ENCODE data around the gene KREMEN2. TPM values are rescaled to one million over a fixed set of nuclear protein-coding genes. Genes with fewer than 3 reads are reported as not detected.
A peak's percentile ranks its signal among the peaks of the same experiment; 100 is the strongest.

KREMEN2 gene
- total RNA-seq, 4 donors from 2014 or later = 1.9 to 3.8 (median 2.5) TPM

DNA sequence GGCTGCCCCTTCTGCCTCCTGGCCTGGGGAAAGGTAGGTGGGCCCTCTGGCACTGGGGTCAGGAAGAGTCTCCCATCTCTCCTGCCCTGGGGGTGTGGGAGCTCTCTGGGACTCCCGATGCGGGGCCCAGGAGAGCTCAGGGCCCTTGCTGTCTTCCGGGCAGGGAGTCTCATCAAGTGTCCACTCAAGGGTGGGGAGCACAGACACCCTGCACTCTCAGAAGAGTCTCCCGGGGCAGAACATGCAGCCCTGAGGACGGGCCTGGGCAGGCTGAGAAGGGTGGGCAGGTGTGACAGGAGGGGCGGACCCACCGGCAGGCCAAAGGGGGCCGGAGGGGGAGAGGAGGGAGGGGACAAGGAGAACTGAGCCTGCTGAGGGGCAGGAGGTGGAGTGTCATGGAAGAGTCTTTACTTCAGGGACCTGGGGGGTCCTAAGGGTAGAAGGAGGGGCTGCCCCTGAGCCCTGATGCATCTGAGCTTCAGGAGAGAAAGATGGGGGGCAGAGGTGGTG lies 24.6 kb downstream of the KREMEN2 start:
- no peak for TF ChIP-seq POLR2A (IDR thresholded peaks at IDR 0.05)
- TF ChIP-seq, protein P1, sequence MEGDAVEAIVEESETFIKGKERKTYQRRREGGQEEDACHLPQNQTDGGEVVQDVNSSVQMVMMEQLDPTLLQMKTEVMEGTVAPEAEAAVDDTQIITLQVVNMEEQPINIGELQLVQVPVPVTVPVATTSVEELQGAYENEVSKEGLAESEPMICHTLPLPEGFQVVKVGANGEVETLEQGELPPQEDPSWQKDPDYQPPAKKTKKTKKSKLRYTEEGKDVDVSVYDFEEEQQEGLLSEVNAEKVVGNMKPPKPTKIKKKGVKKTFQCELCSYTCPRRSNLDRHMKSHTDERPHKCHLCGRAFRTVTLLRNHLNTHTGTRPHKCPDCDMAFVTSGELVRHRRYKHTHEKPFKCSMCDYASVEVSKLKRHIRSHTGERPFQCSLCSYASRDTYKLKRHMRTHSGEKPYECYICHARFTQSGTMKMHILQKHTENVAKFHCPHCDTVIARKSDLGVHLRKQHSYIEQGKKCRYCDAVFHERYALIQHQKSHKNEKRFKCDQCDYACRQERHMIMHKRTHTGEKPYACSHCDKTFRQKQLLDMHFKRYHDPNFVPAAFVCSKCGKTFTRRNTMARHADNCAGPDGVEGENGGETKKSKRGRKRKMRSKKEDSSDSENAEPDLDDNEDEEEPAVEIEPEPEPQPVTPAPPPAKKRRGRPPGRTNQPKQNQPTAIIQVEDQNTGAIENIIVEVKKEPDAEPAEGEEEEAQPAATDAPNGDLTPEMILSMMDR (IDR thresholded peaks at IDR 0.05) = no peak
- intact Hi-C loops (cut with DNase I; ENCODE audit: low total_unique reads) = no loop called here
- WGBS, 2 donors = 46 to 65% methylated on average over 6 to 8 of the region's 8 CpGs
- no peak for DNase-seq (ENCODE audit: low spot score in 2 of 2)
- H3K4me3 ChIP-seq (ENCODE audit: low read depth, poor library complexity, severe bottlenecking) = no peak overlapping the region

DNA sequence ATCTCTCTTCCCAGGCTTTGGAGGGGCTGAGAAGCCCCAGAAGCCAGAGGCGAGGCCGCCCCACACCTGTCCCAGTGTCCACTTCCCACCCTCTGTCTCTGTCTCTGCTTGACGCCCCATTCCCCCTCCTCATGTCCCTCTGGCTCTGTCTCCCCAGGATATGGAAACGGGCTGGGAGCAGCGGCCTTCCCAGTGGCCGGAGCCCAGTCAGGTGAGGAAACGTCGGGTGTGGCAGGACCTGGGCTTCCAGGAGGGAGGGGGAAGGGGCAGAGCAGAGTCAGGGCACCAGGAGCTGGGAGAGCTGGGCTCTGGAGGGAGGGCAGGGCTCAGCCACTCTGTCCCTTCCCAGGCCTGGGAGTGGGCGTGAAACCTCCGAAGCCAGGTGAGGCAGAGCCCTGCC lies 26.8 kb downstream of the KREMEN2 start:
- WGBS, 2 donors = 38 to 51% methylated on average over 9 to 10 of the region's 10 CpGs
- no peak overlapping the region for H3K4me3 ChIP-seq (ENCODE audit: low read depth, poor library complexity, severe bottlenecking)
- no peak for TF ChIP-seq POLR2A (IDR thresholded peaks at IDR 0.05)
- TF ChIP-seq, protein P1 (IDR thresholded peaks at IDR 0.05) = no peak
- intact Hi-C loops (cut with DNase I; ENCODE audit: low total_unique reads) = no loop called here
- no peak for DNase-seq (ENCODE audit: low spot score in 2 of 2)

DNA sequence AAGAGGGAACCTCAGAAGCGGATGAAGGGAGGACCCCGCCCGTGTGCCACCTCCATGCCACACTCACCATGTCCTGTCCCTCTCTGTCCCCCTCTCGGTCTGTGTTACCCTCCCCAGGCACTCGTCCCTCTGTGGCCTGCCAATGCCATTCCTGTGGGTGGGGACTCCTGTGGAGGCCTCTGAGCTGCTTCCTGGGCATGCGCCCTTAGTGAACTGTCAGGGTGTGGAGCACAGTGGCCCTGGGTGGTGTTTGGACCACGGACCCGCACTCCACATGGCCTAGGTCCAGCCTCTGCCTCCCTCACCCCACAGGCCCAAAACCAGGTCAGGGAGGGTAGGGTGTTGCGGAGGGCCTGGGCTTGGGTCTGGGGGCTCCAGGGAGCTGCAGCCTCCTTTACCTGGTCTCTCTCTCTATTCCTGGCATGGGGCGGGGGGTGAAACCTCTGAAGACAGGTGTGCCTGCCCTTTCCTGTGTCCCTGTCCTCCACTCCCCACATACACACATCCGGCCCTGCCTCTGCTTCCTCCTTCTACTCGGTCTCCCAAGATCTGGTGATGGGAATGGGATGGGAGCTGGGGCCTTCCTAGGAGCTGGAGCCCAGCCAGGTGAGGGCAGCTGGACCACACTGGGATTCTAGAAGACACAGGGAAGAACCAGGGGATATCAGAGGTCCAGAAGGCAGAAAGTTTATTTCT lies 27.6 kb downstream of the KREMEN2 start:
- DNase-seq (ENCODE audit: low spot score in 2 of 2) = no peak
- no peak overlapping the region for H3K4me3 ChIP-seq (ENCODE audit: low read depth, poor library complexity, severe bottlenecking)
- intact Hi-C loops (cut with DNase I; ENCODE audit: low total_unique reads) = no loop called here
- WGBS, 2 donors = 71 to 77% methylated on average over 10 to 11 of the region's 12 CpGs
- TF ChIP-seq, protein P1 (IDR thresholded peaks at IDR 0.05) = no peak
- no peak for TF ChIP-seq POLR2A (IDR thresholded peaks at IDR 0.05)

DNA sequence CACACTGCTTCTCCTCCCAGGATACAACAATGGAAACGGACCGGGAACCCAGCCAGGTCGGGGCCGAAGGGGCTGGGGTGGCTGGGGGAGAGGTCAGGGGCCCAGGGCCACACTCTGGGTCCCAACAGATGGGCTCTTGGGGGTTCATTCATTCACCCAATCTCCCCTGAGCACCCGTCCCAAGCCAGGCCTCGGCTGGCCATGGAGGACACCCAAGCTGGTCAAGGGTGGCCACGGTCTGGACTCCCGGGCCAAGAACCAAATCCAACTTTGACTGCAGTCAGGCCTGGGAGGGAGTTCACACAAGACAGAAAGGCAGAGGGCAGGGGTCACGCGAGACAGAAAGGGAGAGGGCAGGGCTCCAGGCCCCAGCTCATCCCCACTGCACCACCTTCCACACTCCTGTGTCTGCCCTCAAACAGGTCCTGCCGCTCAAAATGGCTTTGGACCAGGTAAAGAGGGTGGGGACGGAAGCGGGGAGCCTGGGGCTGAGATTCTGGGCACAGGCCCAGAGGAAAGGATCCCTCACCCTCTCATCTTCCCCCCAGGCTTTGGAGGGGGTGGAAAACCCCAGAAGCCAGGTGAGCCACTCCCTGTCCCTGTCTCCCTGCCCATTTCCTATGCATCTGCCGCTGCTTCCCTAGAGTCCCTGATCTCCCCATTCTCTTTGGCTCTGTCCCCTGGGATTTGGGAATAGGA lies 28.5 kb downstream of the KREMEN2 start:
- DNase-seq (ENCODE audit: low spot score in 2 of 2) = peak in 1 of 2 donors; percentile 52
- H3K4me3 ChIP-seq (ENCODE audit: low read depth, poor library complexity, severe bottlenecking) = no peak overlapping the region
- no peak for TF ChIP-seq POLR2A (IDR thresholded peaks at IDR 0.05)
- TF ChIP-seq, protein P1 (IDR thresholded peaks at IDR 0.05) = no peak
- intact Hi-C loops (cut with DNase I; ENCODE audit: low total_unique reads) = no loop called here
- WGBS, 2 donors = 51 to 55% methylated on average over 8 to 14 of the region's 14 CpGs

DNA sequence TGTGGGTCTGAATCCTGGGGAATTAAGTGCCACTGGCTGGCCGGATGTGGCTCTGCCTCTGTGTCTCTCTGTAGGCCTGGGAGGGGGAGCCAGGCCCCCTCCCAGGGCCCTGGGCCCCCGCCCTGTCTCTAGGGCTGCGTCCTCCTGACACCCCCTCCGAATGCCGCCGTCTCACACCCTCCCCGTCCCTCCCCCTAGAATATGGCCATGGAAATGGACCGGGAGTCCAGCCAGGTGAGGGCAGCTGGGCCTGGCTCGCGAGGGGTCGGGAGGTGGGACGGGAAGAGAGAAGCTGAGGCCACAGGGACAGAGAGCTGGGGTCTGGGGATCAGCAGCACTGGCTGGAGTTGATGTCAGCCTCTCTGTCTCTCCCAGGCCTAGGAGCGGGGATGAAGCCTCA lies 32.2 kb downstream of the KREMEN2 start:
- TF ChIP-seq POLR2A (IDR thresholded peaks at IDR 0.05) = no peak
- TF ChIP-seq, protein P1 (IDR thresholded peaks at IDR 0.05) = no peak
- WGBS, 2 donors = 79 to 90% methylated on average over 10 to 13 of the region's 13 CpGs
- no peak overlapping the region for H3K4me3 ChIP-seq (ENCODE audit: low read depth, poor library complexity, severe bottlenecking)
- DNase-seq (ENCODE audit: low spot score in 2 of 2) = no peak
- intact Hi-C loops (cut with DNase I; ENCODE audit: low total_unique reads) = no loop called here
